CD4-positive, alpha-beta T cell (primary cell): ENCODE data around the gene IKBKG. TPM values are rescaled to one million over a fixed set of nuclear protein-coding genes. Genes with fewer than 3 reads are reported as not detected.

ENCODE experiments used
- ATAC-seq: fragments of 200-7000 bp; cut with Tn5 transposase; one replicate; pipeline ENCODE4 v1.10.0; 2022; ENCODE audit warnings: mild to moderate bottlenecking; ENCODE audit not compliant: poor library complexity
- CTCF ChIA-PET: fragments of 350-600 bp; sonication (Branson Sonifier 250); formaldehyde crosslinking; loops from one replicate; lab custom pipeline; 2021; ENCODE audit warnings: antibody characterized with exemption, inconsistent platforms; lab: Charles Lee
- POLR2A ChIA-PET: fragments of 350-600 bp; sonication (Branson Sonifier 250); formaldehyde crosslinking; loops from one replicate; lab custom pipeline; 2021; ENCODE audit warnings: antibody characterized with exemption, inconsistent platforms; lab: Charles Lee
- DNase-seq, 14 experiments: peaks; one replicate each; pipeline ENCODE4 v3.0.0-alpha.2; 2013 to 2020; ENCODE audit warnings: mixed read lengths in 2 of 14
- H3K27ac ChIP-seq, 2 donors: one replicate each; pipeline versions ENCODE4 v1.5.1 to v1.7.0; 2013; ENCODE audit warnings: low read length in 2 of 2, low read depth in 1 of 2, mild to moderate bottlenecking in 1 of 2
- H3K27me3 ChIP-seq, 2 experiments: 1 replicate in 1 of 2; 2 replicates in 1 of 2; pipeline versions ENCODE4 v1.6.1 to v1.7.0; 2013; ENCODE audit warnings: low read length in 2 of 2, control low read depth in 1 of 2, mild to moderate bottlenecking in 1 of 2, moderate library complexity in 1 of 2; ENCODE audit not compliant: insufficient read depth in 2 of 2, control insufficient read depth in 1 of 2
- H3K36me3 ChIP-seq: one replicate; pipeline ENCODE4 v1.6.1; 2013; ENCODE audit warnings: low read length, control low read depth; ENCODE audit not compliant: insufficient read depth
- H3K4me1 ChIP-seq: one replicate; pipeline ENCODE4 v1.6.1; 2013; ENCODE audit warnings: low read length, control low read depth; ENCODE audit not compliant: insufficient read depth
- H3K4me3 ChIP-seq: one replicate; pipeline ENCODE4 v1.5.1; 2013; ENCODE audit warnings: mild to moderate bottlenecking, low read length, moderate library complexity
- H3K9me3 ChIP-seq, 2 experiments: 1 replicate in 1 of 2; 2 replicates in 1 of 2; pipeline versions ENCODE4 v1.6.1 to v1.7.0; 2013; ENCODE audit warnings: low read length in 2 of 2, mild to moderate bottlenecking in 2 of 2, control low read depth in 1 of 2, moderate library complexity in 1 of 2; ENCODE audit not compliant: control insufficient read depth in 1 of 2, insufficient read depth in 1 of 2
- H3K27ac Mint-ChIP-seq: one replicate; pipeline ENCODE4 v1.8.0; 2020; ENCODE audit warnings: mixed read lengths
- H3K27me3 Mint-ChIP-seq: one replicate; pipeline ENCODE4 v1.8.0; 2021; ENCODE audit warnings: mixed read lengths
- H3K36me3 Mint-ChIP-seq: one replicate; pipeline ENCODE4 v1.8.0; 2021; ENCODE audit warnings: low read depth, mixed read lengths
- H3K4me1 Mint-ChIP-seq: one replicate; pipeline ENCODE4 v1.8.0; 2021; ENCODE audit warnings: low read depth, mixed read lengths
- H3K4me3 Mint-ChIP-seq: one replicate; pipeline ENCODE4 v1.8.0; 2020; ENCODE audit warnings: mild to moderate bottlenecking, mixed read lengths
- H3K9me3 Mint-ChIP-seq: one replicate; pipeline ENCODE4 v1.8.0; 2020; ENCODE audit warnings: mixed read lengths
- CTCF ChIP-seq: fragments of 200-600 bp; IDR thresholded peaks from one replicate; pipeline ENCODE4 v1.8.0; 2022; ENCODE audit warnings: antibody characterized with exemption, mild to moderate bottlenecking
- intact Hi-C, 2 experiments: fragments of 100-400 bp; cut with DNase I in 1 of 2; cut with micrococcal nuclease in 1 of 2; formaldehyde crosslinking; loops; one replicate each; pipeline versions ENCODE4 v1.15.1 to v1.9.0; 2023 to 2025; cut with DNase I, micrococcal nuclease
- total RNA-seq, 174 experiments: library from RNA in 2 of 174; stranded (reverse) in 2 of 174; gene quantifications; one replicate each; pipeline ENCODE4 v1.2.3 and lab custom pipeline; 2021 to 2026

Gene IKBKG
- total RNA-seq, 2 experiments from 2014 or later = 26.2 to 27.2 TPM

GRCh38 chrX:154517101-154517781 is 30.2 kb upstream of the IKBKG start:
- Mint-ChIP-seq H3K36me3 (peaks cover 10% of the 10 kb centered on the region), H3K4me3 (peak overlapping the region; percentile 42), H3K4me1 (peaks cover 21% of the 10 kb centered on the region), H3K9me3 (no peaks in the 10 kb centered on the region), H3K27ac (peak overlapping the region; percentile 91), H3K27me3 (no peaks in the 10 kb centered on the region)
- CTCF ChIA-PET = interaction anchor here (2.5 kb wide), 1 partner anchor 10 kb away, joined by 8 read pairs; no protein-coding TSS in a partner anchor
- no peak for TF ChIP-seq CTCF
- peak overlapping the region; percentile 62 for H3K4me3 ChIP-seq
- no peak for ATAC-seq
- peaks cover 35% of the 10 kb centered on the region for H3K4me1 ChIP-seq
- intact Hi-C loops = loop anchor here in 1 of 2 experiments (2.0 to 5.0 kb wide), 3 partner anchors 16 to 40 kb away; partner anchors contain the start of gene LAGE3
- no peaks in the 10 kb centered on the region for H3K36me3 ChIP-seq
- DNase-seq = no peak
- no peak overlapping the region for H3K27ac ChIP-seq
- POLR2A ChIA-PET = interaction anchor here (0.8 to 3.8 kb wide), 8 partner anchors 9 to 421 kb away, joined by 3 to 35 read pairs (median 4); partner anchors contain the start of genes FLNA, SLC10A3 and UBL4A
- no peaks in the 10 kb centered on the region for H3K27me3 ChIP-seq
- no peaks in the 10 kb centered on the region for H3K9me3 ChIP-seq

GRCh38 chrX:154519389-154519788 is 28.0 kb upstream of the IKBKG start:
- intact Hi-C loops = loop anchor here in 1 of 2 experiments (5.0 kb wide), 1 partner anchor 42 kb away; the partner anchor contains the start of gene LAGE3
- H3K27ac Mint-ChIP-seq = no peak overlapping the region
- CTCF ChIA-PET = interaction anchor here (0.9 kb wide), 1 partner anchor 8 kb away, joined by 6 read pairs; no protein-coding TSS in a partner anchor
- H3K27me3 ChIP-seq = no peaks in the 10 kb centered on the region
- no peak for TF ChIP-seq CTCF
- H3K9me3 ChIP-seq = no peaks in the 10 kb centered on the region
- peaks cover 14% of the 10 kb centered on the region for H3K4me1 Mint-ChIP-seq
- H3K36me3 ChIP-seq = no peaks in the 10 kb centered on the region
- DNase-seq (no peak), ATAC-seq (no peak)
- H3K4me3 Mint-ChIP-seq = no peak overlapping the region
- H3K4me1 ChIP-seq = peaks cover 19% of the 10 kb centered on the region
- peaks cover 4% of the 10 kb centered on the region for H3K36me3 Mint-ChIP-seq
- no peak overlapping the region for H3K4me3 ChIP-seq
- H3K27me3 Mint-ChIP-seq = no peaks in the 10 kb centered on the region
- H3K27ac ChIP-seq = no peak overlapping the region
- POLR2A ChIA-PET = no interaction called here
- no peaks in the 10 kb centered on the region for H3K9me3 Mint-ChIP-seq

GRCh38 chrX:154525606-154526490 is 21.6 kb upstream of the IKBKG start:
- Mint-ChIP-seq H3K27ac (peak overlapping the region; percentile 72), H3K27me3 (no peaks in the 10 kb centered on the region), H3K4me3 (peak overlapping the region; percentile 4), H3K36me3 (no peaks in the 10 kb centered on the region), H3K4me1 (peaks cover 22% of the 10 kb centered on the region), H3K9me3 (no peaks in the 10 kb centered on the region)
- Histone ChIP-seq H3K27ac (no peak overlapping the region), H3K36me3 (no peaks in the 10 kb centered on the region), H3K9me3 (no peaks in the 10 kb centered on the region), H3K4me3 (no peak overlapping the region), H3K27me3 (no peaks in the 10 kb centered on the region), H3K4me1 (peaks cover 24% of the 10 kb centered on the region)
- ATAC-seq (no peak), DNase-seq (no peak)
- ChIA-PET CTCF (interaction anchor here (0.9 to 1.0 kb wide), 2 partner anchors 115 to 128 kb away, joined by 3 read pairs; partner anchors contain the start of gene RPL10), POLR2A (interaction anchor here (1.0 to 3.1 kb wide), 3 partner anchors 10 to 128 kb away, joined by 3 to 21 read pairs (median 3); partner anchors contain the start of genes FAM3A, RPL10 and UBL4A)
- no peak for TF ChIP-seq CTCF
- intact Hi-C loops = no loop called here
